ENCODE results near the gene EEA1. TPM values are rescaled to one million over a fixed set of nuclear protein-coding genes. Genes with fewer than 3 reads are reported as not detected.
"Not testable (repeated sequence)": the region's sequence is repeated elsewhere in the genome, so short reads cannot be mapped to it uniquely, and the experiment has no call there.

Gene EEA1
- total RNA-seq, 2 experiments from 2014 or later, result 3.0 to 11.9 TPM

DNA sequence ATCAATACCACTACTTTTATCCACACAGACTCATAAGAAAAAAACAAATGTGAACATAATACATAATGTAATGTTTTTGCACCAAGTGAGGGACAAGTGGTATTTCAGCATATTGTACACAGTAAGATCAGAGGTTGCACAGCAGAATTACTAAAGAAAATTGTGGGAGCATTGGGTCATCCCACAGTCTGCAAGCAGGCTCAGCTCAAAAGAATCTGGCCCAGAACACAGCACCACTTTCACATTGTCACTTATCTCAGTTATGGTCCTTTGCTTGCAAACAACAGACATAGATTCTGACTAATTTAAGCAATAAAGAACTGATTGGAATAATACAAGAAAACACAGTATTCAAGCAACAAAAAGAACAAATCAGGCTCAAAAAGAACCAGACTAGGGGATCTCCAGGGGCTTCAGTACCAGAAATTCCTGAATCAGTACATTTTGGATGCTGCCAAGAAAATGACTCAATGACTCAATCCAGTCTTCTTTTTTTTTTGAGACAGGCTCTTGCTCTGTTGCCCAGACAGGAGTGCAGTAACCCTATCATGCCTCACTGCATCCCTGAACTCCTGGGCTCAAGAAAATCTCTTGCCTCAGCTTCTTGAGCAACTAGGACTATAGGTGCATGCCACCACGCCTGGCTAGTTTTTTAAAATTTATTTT, 42.9 kb upstream of the EEA1 start:
- H3K4me3 ChIP-seq (ENCODE audit: low read depth, low read length, poor library complexity, severe bottlenecking), result no peak overlapping the region
- H3K4me1 ChIP-seq (ENCODE audit: insufficient read depth, low read length, poor library complexity, severe bottlenecking), result no peaks in the 10 kb centered on the region
- H3K9me2 ChIP-seq (ENCODE audit: insufficient read depth, low read length), result no peaks in the 10 kb centered on the region
- CTCF ChIA-PET (ENCODE audit: unreplicated experiment), result no interaction called here
- POLR2A ChIA-PET, result interaction anchor here (0.6 kb wide), 1 partner anchor 136 kb away, joined by 3 read pairs; no protein-coding TSS in a partner anchor
- intact Hi-C loops (cut with micrococcal nuclease; ENCODE audit: unreplicated experiment), result no loop called here
- H4K20me1 ChIP-seq (ENCODE audit: insufficient read depth, low read length), result no peaks in the 10 kb centered on the region
- TF ChIP-seq, protein P1, sequence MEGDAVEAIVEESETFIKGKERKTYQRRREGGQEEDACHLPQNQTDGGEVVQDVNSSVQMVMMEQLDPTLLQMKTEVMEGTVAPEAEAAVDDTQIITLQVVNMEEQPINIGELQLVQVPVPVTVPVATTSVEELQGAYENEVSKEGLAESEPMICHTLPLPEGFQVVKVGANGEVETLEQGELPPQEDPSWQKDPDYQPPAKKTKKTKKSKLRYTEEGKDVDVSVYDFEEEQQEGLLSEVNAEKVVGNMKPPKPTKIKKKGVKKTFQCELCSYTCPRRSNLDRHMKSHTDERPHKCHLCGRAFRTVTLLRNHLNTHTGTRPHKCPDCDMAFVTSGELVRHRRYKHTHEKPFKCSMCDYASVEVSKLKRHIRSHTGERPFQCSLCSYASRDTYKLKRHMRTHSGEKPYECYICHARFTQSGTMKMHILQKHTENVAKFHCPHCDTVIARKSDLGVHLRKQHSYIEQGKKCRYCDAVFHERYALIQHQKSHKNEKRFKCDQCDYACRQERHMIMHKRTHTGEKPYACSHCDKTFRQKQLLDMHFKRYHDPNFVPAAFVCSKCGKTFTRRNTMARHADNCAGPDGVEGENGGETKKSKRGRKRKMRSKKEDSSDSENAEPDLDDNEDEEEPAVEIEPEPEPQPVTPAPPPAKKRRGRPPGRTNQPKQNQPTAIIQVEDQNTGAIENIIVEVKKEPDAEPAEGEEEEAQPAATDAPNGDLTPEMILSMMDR (conservative IDR thresholded peaks at IDR 0.05; ENCODE audit: low read length), result no peak
- no peak for TF ChIP-seq EZH2phosphoT487 (IDR thresholded peaks at IDR 0.05; ENCODE audit: borderline replicate concordance, low read depth, low read length)
- no peaks in the 10 kb centered on the region for H3K9me3 ChIP-seq (ENCODE audit: low read length)
- no peaks in the 10 kb centered on the region for H3K36me3 ChIP-seq (ENCODE audit: insufficient read depth, low read length)
- H3K79me2 ChIP-seq (ENCODE audit: insufficient read depth, low read depth, low read length), result no peaks in the 10 kb centered on the region
- DNase-seq (ENCODE audit: low spot score), result no peak
- BruUV-seq (replicated peaks), result no TSS peak
- no peak overlapping the region for H3K27ac ChIP-seq (ENCODE audit: low read depth, low read length, poor library complexity, severe bottlenecking)
- H3K4me2 ChIP-seq (ENCODE audit: low read length), result no peak overlapping the region
- no peak overlapping the region for H2AFZ ChIP-seq (ENCODE audit: low read length)

DNA sequence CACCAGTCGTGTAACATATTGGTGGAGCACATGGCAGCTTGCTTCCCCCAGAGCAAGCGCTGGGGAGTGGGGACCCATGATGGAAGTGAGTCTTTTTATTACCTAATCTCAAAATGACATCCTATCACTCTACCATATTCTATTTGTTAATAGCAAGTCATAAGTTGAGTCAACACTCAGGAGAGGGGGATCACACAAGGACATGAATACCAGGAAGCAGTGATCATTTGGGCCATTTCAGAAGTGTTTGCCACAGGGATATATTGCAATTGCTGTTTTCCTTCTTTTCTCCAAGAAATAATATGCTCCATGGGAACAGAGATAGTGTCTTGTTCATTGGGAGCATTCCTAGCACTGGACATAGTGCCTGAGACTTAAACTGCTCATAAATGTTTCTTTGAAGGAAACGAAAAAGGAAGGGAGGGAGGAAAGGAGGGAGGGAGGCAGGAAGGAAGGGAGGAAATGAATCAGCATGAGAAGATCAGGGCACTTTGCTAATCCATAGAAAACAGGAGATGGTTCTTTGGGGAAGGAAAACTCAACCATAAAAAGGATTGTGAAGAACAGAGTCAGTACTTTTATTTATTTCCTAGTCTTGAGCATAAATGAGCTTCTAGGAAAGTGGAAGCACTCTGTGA, 39.2 kb upstream of the EEA1 start:
- intact Hi-C loops (cut with micrococcal nuclease; ENCODE audit: unreplicated experiment), result no loop called here
- no peak for TF ChIP-seq EZH2phosphoT487 (IDR thresholded peaks at IDR 0.05; ENCODE audit: borderline replicate concordance, low read depth, low read length)
- TF ChIP-seq, protein P1 (conservative IDR thresholded peaks at IDR 0.05; ENCODE audit: low read length), result no peak
- Histone ChIP-seq H3K36me3 (ENCODE audit: insufficient read depth, low read length) (no peaks in the 10 kb centered on the region), H3K9me2 (ENCODE audit: insufficient read depth, low read length) (no peaks in the 10 kb centered on the region), H3K9me3 (ENCODE audit: low read length) (no peaks in the 10 kb centered on the region), H3K27ac (ENCODE audit: low read depth, low read length, poor library complexity, severe bottlenecking) (no peak overlapping the region), H3K4me2 (ENCODE audit: low read length) (no peak overlapping the region), H3K79me2 (ENCODE audit: insufficient read depth, low read depth, low read length) (no peaks in the 10 kb centered on the region), H2AFZ (ENCODE audit: low read length) (no peak overlapping the region), H3K4me1 (ENCODE audit: insufficient read depth, low read length, poor library complexity, severe bottlenecking) (no peaks in the 10 kb centered on the region), H3K4me3 (ENCODE audit: low read depth, low read length, poor library complexity, severe bottlenecking) (no peak overlapping the region), H4K20me1 (ENCODE audit: insufficient read depth, low read length) (no peaks in the 10 kb centered on the region)
- ChIA-PET POLR2A (interaction anchor here (0.8 to 1.1 kb wide), 3 partner anchors 20 to 204 kb away, joined by 3 to 4 read pairs (median 3); no protein-coding TSS in a partner anchor), CTCF (ENCODE audit: unreplicated experiment) (no interaction called here)
- DNase-seq (ENCODE audit: low spot score), result no peak
- BruUV-seq (replicated peaks), result no TSS peak

DNA sequence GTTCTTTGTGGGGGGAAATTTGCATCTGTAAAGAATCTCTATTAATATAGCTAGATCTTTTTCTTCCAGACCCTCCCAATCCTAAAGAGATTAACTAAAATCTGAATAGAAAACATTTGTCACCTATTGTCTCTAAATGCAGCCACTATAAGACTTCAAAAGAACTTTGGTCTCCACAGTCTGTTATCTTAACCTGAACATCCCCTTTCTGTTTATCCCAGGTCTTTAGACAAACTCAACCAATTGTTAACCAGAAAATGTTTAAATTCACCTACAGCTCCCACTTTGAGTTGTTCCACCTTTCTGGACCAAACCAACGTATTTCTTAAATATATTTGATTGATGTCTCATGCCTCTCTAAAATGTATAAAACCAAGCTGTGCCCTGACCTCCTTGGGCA, 35.3 kb upstream of the EEA1 start:
- CTCF ChIA-PET (ENCODE audit: unreplicated experiment); intact Hi-C loops (cut with micrococcal nuclease; ENCODE audit: unreplicated experiment); BruUV-seq (replicated peaks): not testable (repeated sequence)

More for the DNA sequence above, 35.3 kb upstream of the EEA1 start:
- not testable (repeated sequence) for H3K4me3 ChIP-seq (ENCODE audit: low read depth, low read length, poor library complexity, severe bottlenecking); H3K27ac ChIP-seq (ENCODE audit: low read depth, low read length, poor library complexity, severe bottlenecking); H3K36me3 ChIP-seq (ENCODE audit: insufficient read depth, low read length); H3K9me2 ChIP-seq (ENCODE audit: insufficient read depth, low read length); H3K4me1 ChIP-seq (ENCODE audit: insufficient read depth, low read length, poor library complexity, severe bottlenecking); H3K79me2 ChIP-seq (ENCODE audit: insufficient read depth, low read depth, low read length); H3K4me2 ChIP-seq (ENCODE audit: low read length); H3K9me3 ChIP-seq (ENCODE audit: low read length); H4K20me1 ChIP-seq (ENCODE audit: insufficient read depth, low read length); DNase-seq (ENCODE audit: low spot score); H2AFZ ChIP-seq (ENCODE audit: low read length)
- POLR2A ChIA-PET, result interaction anchor here (0.7 kb wide), 1 partner anchor 33 kb away, joined by 3 read pairs; no protein-coding TSS in a partner anchor
